ENCODE results near the gene MYL3. TPM values are rescaled to one million over a fixed set of nuclear protein-coding genes. Genes with fewer than 3 reads are reported as not detected.
A peak's percentile ranks its signal among the peaks of the same experiment; 100 is the strongest.

The MYL3 gene
- polyA plus RNA-seq, 1 of the 3 experiments (the other 2 are of a cell fraction): not detected

DNA sequence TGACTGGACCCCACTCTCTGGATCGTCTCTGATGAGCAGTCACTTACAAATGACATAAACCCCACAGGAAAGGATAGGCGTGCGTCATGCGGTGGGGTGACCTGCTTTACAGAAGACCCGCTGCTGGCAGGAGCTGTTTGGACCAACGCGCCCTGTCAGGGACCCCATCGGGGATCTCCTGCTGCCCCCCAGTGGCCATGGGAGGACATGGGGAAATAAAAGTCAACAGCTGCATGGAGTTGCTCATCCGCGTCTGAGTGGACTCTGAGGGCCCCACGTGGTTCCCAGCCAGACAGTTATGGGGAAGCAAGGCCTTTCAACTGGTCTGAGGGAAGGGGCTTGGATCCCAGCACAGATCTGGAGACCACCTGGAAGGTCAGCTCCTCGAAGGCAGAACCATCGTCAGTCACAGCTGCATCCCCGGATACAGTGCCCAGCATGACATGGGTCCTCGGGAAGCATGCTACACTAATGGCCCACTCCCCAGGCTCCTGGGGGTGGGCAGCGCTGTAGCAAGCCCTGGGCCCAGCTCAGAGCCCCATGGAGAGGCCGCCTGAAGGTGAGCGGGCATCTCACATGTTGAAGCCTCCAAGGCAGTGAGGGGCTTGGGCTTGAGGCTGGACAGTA lies 46.4 kb upstream of the MYL3 start:
- Histone ChIP-seq H3K27me3 (ENCODE audit: insufficient read depth) (no peaks in the 10 kb centered on the region), H3F3A (replicated peaks; ENCODE audit: insufficient read depth) (peaks cover 4% of the 10 kb centered on the region), H2AFZ (ENCODE audit: low read depth) (no peak overlapping the region), H3K9me3 (no peaks in the 10 kb centered on the region), H4K20me1 (ENCODE audit: insufficient read depth) (no peaks in the 10 kb centered on the region), H3K27ac (ENCODE audit: low read depth in 2 of 2, low read length in 1 of 2) (no peak overlapping the region), H3K79me2 (ENCODE audit: insufficient read depth) (no peaks in the 10 kb centered on the region), H3K9ac (no peak overlapping the region), H3K9me2 (no peaks in the 10 kb centered on the region), H3K4me1 (ENCODE audit: control insufficient read depth in 1 of 2, insufficient read depth in 2 of 2, low read depth in 1 of 2, low read length in 1 of 2) (peaks cover 11 to 19% of the 10 kb centered on the region in 2 experiments), H3K36me3 (replicated peaks in 1 of 2; ENCODE audit: control insufficient read depth in 1 of 2, insufficient read depth in 2 of 2, low read length in 1 of 2) (no peaks in the 10 kb centered on the region), H3K4me3 (ENCODE audit: low read depth in 2 of 2, low read length in 1 of 2) (peak overlapping the region in 1 of 2 experiments; percentile 30; a peak in 1 of 4 replicates), H3K4me2 (no peak overlapping the region)
- TF ChIP-seq, protein P1, sequence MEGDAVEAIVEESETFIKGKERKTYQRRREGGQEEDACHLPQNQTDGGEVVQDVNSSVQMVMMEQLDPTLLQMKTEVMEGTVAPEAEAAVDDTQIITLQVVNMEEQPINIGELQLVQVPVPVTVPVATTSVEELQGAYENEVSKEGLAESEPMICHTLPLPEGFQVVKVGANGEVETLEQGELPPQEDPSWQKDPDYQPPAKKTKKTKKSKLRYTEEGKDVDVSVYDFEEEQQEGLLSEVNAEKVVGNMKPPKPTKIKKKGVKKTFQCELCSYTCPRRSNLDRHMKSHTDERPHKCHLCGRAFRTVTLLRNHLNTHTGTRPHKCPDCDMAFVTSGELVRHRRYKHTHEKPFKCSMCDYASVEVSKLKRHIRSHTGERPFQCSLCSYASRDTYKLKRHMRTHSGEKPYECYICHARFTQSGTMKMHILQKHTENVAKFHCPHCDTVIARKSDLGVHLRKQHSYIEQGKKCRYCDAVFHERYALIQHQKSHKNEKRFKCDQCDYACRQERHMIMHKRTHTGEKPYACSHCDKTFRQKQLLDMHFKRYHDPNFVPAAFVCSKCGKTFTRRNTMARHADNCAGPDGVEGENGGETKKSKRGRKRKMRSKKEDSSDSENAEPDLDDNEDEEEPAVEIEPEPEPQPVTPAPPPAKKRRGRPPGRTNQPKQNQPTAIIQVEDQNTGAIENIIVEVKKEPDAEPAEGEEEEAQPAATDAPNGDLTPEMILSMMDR (IDR thresholded peaks at IDR 0.05): peak; percentile 86
- TF ChIP-seq, protein P2, sequence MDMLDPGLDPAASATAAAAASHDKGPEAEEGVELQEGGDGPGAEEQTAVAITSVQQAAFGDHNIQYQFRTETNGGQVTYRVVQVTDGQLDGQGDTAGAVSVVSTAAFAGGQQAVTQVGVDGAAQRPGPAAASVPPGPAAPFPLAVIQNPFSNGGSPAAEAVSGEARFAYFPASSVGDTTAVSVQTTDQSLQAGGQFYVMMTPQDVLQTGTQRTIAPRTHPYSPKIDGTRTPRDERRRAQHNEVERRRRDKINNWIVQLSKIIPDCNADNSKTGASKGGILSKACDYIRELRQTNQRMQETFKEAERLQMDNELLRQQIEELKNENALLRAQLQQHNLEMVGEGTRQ (IDR thresholded peaks at IDR 0.05; ENCODE audit: borderline replicate concordance, low read depth, low read length): 0 out of 2 replicates have a peak, but pooled peaks have one; percentile 44
- TF ChIP-seq RAD21 (IDR thresholded peaks at IDR 0.05; ENCODE audit: low read length) (peak; percentile 97), SMC3 (IDR thresholded peaks at IDR 0.05; ENCODE audit: low read depth, low read length) (peak; percentile 93), CHD2 (IDR thresholded peaks at IDR 0.05; ENCODE audit: low read length, partially characterized antibody) (no peak), RCOR1 (IDR thresholded peaks at IDR 0.05; ENCODE audit: low read length) (no peak), JUND (IDR thresholded peaks at IDR 0.05) (no peak), SIN3A (IDR thresholded peaks at IDR 0.05; ENCODE audit: borderline replicate concordance, low read depth, low read length) (peak; percentile 63; the same call in 1 of the 2 replicates), YY1 (IDR thresholded peaks at IDR 0.05; ENCODE audit: low read depth) (no peak), MXI1 (IDR thresholded peaks at IDR 0.05; ENCODE audit: low read depth, low read length) (peak; percentile 91), RFX5 (IDR thresholded peaks at IDR 0.05; ENCODE audit: low read length) (no peak)
- TF ChIP-seq, protein P3, sequence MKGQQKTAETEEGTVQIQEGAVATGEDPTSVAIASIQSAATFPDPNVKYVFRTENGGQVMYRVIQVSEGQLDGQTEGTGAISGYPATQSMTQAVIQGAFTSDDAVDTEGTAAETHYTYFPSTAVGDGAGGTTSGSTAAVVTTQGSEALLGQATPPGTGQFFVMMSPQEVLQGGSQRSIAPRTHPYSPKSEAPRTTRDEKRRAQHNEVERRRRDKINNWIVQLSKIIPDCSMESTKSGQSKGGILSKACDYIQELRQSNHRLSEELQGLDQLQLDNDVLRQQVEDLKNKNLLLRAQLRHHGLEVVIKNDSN (IDR thresholded peaks at IDR 0.05; ENCODE audit: borderline replicate concordance, low read depth): peak; percentile 70; the same call in 1 of the 2 replicates
- TF ChIP-seq, protein P4, sequence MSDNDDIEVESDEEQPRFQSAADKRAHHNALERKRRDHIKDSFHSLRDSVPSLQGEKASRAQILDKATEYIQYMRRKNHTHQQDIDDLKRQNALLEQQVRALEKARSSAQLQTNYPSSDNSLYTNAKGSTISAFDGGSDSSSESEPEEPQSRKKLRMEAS (IDR thresholded peaks at IDR 0.05; ENCODE audit: low read depth): peak; percentile 42; the same call in 1 of the 2 replicates
- WGBS (ENCODE audit: low lambda C conversion rate): 4% methylated on average over 11 of the region's 18 CpGs
- DNase-seq: peak; percentile 94
- ChIA-PET CTCF (interaction anchor here (0.7 to 2.6 kb wide), 63 partner anchors 9 to 426 kb away, joined by 3 to 70 read pairs (median 5); partner anchors contain the start of genes MYL3, PTH1R and TMIE), POLR2A (interaction anchor here (0.9 to 1.5 kb wide), 6 partner anchors 27 to 207 kb away, joined by 3 to 10 read pairs (median 3); partner anchors contain the start of gene CCDC12)

Data from SK-N-SH (cell line).